Mesothelial cell of epicardium (in vitro differentiated cells): ENCODE results near the gene SPHKAP. TPM values are rescaled to one million over a fixed set of nuclear protein-coding genes. Genes with fewer than 3 reads are reported as not detected.
"Not testable (repeated sequence)": the region's sequence is repeated elsewhere in the genome, so short reads cannot be mapped to it uniquely, and the experiment has no call there.

Experiments
- DNase-seq, 2 experiments: peaks; one replicate each; pipeline ENCODE4 v3.0.0; 2021; ENCODE audit warnings: low spot score in 2 of 2; ENCODE audit not compliant: unreplicated experiment in 2 of 2
- H3K27ac Mint-ChIP-seq: 2 replicates; pipeline ENCODE4 v1.8.0; 2021; ENCODE audit warnings: mixed read lengths
- H3K27me3 Mint-ChIP-seq: 2 replicates; pipeline ENCODE4 v1.8.0; 2021; ENCODE audit warnings: low read depth, mixed read lengths
- H3K36me3 Mint-ChIP-seq: 2 replicates; pipeline ENCODE4 v1.8.0; 2021; ENCODE audit warnings: mixed read lengths
- H3K4me1 Mint-ChIP-seq: 2 replicates; pipeline ENCODE4 v1.8.0; 2021; ENCODE audit warnings: mixed read lengths
- H3K4me3 Mint-ChIP-seq: 2 replicates; pipeline ENCODE4 v1.8.0; 2021; ENCODE audit warnings: mild to moderate bottlenecking, moderate library complexity, mixed read lengths
- H3K9me3 Mint-ChIP-seq: 2 replicates; pipeline ENCODE4 v1.8.0; 2021; ENCODE audit warnings: mixed read lengths
- total RNA-seq: library from RNA; stranded (reverse); gene quantifications from 3 replicates; pipeline ENCODE4 v1.2.1, GENCODE V29; 2021
- TF ChIP-seq, protein P1 (sequence below): fragments of 200-600 bp; sonication (generic); IDR thresholded peaks from one replicate; pipeline ENCODE4 v1.5.0; 2021; ENCODE audit warnings: antibody characterized with exemption; ENCODE audit not compliant: unreplicated experiment

The SPHKAP gene, protein sequence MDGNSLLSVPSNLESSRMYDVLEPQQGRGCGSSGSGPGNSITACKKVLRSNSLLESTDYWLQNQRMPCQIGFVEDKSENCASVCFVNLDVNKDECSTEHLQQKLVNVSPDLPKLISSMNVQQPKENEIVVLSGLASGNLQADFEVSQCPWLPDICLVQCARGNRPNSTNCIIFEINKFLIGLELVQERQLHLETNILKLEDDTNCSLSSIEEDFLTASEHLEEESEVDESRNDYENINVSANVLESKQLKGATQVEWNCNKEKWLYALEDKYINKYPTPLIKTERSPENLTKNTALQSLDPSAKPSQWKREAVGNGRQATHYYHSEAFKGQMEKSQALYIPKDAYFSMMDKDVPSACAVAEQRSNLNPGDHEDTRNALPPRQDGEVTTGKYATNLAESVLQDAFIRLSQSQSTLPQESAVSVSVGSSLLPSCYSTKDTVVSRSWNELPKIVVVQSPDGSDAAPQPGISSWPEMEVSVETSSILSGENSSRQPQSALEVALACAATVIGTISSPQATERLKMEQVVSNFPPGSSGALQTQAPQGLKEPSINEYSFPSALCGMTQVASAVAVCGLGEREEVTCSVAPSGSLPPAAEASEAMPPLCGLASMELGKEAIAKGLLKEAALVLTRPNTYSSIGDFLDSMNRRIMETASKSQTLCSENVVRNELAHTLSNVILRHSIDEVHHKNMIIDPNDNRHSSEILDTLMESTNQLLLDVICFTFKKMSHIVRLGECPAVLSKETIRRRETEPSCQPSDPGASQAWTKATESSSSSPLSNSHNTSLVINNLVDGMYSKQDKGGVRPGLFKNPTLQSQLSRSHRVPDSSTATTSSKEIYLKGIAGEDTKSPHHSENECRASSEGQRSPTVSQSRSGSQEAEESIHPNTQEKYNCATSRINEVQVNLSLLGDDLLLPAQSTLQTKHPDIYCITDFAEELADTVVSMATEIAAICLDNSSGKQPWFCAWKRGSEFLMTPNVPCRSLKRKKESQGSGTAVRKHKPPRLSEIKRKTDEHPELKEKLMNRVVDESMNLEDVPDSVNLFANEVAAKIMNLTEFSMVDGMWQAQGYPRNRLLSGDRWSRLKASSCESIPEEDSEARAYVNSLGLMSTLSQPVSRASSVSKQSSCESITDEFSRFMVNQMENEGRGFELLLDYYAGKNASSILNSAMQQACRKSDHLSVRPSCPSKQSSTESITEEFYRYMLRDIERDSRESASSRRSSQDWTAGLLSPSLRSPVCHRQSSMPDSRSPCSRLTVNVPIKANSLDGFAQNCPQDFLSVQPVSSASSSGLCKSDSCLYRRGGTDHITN (N-terminal part only)
- not detected in 3 replicates for total RNA-seq

DNA sequence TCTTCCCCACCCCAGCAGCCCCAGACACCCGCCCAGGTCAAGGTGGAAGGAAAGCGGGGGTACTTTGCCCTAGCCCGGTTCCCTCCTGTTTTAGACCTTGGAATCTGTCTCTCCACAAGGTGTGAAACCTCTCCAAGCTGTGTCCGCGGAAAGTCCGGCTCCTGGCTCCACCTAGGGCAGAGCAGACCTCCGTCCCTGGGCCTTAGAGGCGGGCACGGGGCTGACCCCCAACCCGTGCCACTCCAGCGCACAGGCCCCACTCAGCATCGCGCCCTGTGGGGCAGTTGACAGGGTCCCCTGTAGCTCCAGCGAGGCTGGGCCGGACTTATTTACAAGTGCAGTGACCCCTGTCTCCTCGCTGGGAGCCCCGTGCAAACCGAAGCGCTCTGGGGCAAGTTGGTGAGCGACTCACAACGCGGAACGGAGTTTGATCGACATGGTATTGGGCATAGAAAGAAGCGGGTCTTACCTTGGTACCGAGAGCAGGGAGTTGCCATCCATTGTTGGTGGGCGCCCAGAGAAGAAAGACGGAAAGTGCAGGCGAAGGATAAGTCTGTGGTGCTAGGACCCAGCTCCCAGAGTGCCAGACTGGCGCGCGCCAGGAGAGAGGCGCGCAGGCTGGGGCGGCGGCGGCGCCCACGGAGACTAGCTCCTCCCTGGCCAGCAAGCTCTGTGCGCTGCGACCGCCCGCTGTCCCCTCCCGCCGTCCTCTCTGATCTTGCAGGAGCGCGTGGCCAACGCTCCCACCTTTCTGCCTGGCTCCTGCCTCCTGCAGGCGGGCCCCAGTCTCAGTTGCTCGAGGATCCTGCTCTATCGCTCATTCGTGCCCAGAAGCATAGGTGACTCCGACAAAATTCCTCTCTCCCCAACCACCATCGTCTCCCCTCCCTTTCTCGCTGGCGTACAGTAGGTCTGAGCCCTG lies at the start of gene SPHKAP:
TSS of gene SPHKAP (minus strand) at position 590 of the 922 bp plus-strand sequence. CDS start at position 501, 89 bp downstream.
- DNase-seq = no peak
- peaks cover 4% of the 10 kb centered on the region for H3K4me1 Mint-ChIP-seq
- TF ChIP-seq, protein P1, sequence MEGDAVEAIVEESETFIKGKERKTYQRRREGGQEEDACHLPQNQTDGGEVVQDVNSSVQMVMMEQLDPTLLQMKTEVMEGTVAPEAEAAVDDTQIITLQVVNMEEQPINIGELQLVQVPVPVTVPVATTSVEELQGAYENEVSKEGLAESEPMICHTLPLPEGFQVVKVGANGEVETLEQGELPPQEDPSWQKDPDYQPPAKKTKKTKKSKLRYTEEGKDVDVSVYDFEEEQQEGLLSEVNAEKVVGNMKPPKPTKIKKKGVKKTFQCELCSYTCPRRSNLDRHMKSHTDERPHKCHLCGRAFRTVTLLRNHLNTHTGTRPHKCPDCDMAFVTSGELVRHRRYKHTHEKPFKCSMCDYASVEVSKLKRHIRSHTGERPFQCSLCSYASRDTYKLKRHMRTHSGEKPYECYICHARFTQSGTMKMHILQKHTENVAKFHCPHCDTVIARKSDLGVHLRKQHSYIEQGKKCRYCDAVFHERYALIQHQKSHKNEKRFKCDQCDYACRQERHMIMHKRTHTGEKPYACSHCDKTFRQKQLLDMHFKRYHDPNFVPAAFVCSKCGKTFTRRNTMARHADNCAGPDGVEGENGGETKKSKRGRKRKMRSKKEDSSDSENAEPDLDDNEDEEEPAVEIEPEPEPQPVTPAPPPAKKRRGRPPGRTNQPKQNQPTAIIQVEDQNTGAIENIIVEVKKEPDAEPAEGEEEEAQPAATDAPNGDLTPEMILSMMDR = no peak
- no peak within 1 kb of the TSS for H3K27ac Mint-ChIP-seq
- peak within 1 kb of the TSS; percentile 52 for H3K4me3 Mint-ChIP-seq
- peaks cover 79% of the 10 kb centered on the region for H3K27me3 Mint-ChIP-seq
- peaks cover 13% of the 10 kb centered on the region for H3K9me3 Mint-ChIP-seq
- no peaks in the 10 kb centered on the region for H3K36me3 Mint-ChIP-seq

GRCh38 chr2:228227466-228227865 lies 46.0 kb upstream of the SPHKAP start:
- Mint-ChIP-seq H3K4me3 (no peak overlapping the region), H3K27me3 (peaks cover 5% of the 10 kb centered on the region), H3K36me3 (no peaks in the 10 kb centered on the region), H3K27ac (no peak overlapping the region), H3K9me3 (no peaks in the 10 kb centered on the region), H3K4me1 (no peaks in the 10 kb centered on the region)
- no peak for DNase-seq
- TF ChIP-seq, protein P1 = no peak

DNA sequence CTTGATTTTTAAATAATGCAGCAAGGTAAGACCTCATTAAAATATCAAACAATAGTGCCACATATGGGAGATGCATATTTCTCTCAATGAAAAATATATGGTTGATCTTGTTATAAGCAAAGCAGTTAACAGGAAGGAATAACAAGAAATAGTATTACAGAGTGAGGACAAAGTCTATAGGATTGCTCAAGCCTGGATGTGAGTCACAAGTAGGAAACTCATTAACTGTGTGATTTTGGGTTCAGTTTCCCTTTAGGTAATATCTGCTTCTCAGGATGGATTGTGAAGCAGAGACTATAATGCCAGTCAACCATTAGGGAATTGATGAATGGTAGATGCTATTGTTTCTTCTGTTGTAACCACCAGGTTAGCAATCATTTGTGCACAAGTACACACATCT lies 42.9 kb upstream of the SPHKAP start:
- H3K27ac Mint-ChIP-seq = no peak overlapping the region
- TF ChIP-seq, protein P1 = no peak
- H3K9me3 Mint-ChIP-seq = no peaks in the 10 kb centered on the region
- H3K4me3 Mint-ChIP-seq = no peak overlapping the region
- no peaks in the 10 kb centered on the region for H3K4me1 Mint-ChIP-seq
- DNase-seq = no peak
- peaks cover 5% of the 10 kb centered on the region for H3K27me3 Mint-ChIP-seq
- no peaks in the 10 kb centered on the region for H3K36me3 Mint-ChIP-seq

DNA sequence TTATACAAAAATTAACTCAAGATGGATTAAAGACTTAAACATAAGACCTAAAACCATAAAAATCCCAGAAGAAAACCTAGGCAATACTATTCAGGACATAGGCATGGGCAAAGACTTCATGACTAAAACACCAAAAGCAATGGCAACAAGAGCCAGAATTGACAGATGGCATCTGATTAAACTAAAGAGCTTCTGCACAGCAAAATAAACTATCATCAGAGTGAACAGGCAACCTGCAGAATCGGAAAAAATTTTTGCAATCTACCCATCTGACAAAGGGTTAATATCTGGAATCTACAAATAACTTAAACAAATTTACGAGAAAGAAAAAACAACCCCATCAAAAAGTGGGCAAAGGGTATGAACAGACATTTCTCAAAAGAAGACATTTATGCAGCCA lies 37.1 kb upstream of the SPHKAP start:
- not testable (repeated sequence) for H3K27me3 Mint-ChIP-seq, H3K4me1 Mint-ChIP-seq, H3K9me3 Mint-ChIP-seq, DNase-seq, H3K27ac Mint-ChIP-seq, H3K4me3 Mint-ChIP-seq, H3K36me3 Mint-ChIP-seq

DNA sequence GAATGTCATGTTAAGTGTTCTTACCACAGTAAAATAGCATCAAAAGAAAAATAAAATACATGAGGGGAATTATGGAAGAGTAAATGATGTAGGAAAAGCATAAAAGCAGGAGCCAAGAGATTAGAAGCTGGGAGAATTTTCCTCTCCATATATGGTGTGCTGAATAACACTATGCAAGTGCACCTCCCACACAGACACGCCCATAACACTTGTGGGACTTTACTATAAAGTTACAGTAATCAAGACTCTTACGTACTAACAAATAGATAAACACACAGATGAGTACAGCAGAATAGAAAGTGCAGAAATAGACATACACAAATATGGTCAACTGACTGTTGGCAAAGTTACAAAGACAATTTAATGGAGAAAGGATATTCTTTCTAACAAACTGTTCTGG lies 16.0 kb upstream of the SPHKAP start:
- TF ChIP-seq, protein P1 = no peak
- Mint-ChIP-seq H3K9me3 (peaks cover 5% of the 10 kb centered on the region), H3K27me3 (peaks cover 3% of the 10 kb centered on the region), H3K4me3 (no peak overlapping the region), H3K4me1 (no peaks in the 10 kb centered on the region), H3K27ac (no peak overlapping the region), H3K36me3 (no peaks in the 10 kb centered on the region)
- DNase-seq = no peak
